HFF-Myc (cell line): ENCODE results near the gene FUT4.

Experiments used
- DNase-seq: peaks from one replicate; pipeline ENCODE4 v3.0.0-alpha.2; 2011; ENCODE audit warnings: low read depth; ENCODE audit errors: extremely low read depth
- H3K4me3 ChIP-seq: replicated peaks from 2 replicates; pipeline ENCODE4 v1.5.1; 2011; ENCODE audit warnings: low read depth, mild to moderate bottlenecking, control low read depth, low read length
- TF ChIP-seq, protein P1 (sequence below): IDR thresholded peaks from 2 replicates; pipeline ENCODE4 v1.5.1; 2012; ENCODE audit warnings: mild to moderate bottlenecking, low read depth, low read length, control low read depth; ENCODE audit errors: missing control alignments

The FUT4 gene

DNA sequence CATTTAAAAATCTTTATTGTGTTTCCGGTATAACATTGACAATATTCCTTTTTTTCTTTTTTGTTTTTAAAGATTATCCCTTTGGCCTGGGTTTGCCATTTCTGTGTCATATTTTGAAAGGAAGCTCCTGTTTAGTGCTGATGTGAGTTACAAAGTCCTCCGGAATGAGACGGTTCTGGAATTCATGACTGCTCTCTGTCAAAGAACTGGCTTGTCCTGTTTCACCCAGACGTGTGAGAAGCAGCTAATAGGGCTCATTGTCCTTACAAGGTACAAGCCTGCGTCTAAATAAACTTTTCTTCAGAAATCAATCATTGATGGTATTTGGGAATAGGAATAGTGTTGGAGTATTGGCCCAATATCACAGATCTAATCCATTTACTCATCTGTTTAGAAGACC, 43.3 kb downstream of the FUT4 start:
- no peak overlapping the region for H3K4me3 ChIP-seq
- DNase-seq: no peak
- TF ChIP-seq, protein P1, sequence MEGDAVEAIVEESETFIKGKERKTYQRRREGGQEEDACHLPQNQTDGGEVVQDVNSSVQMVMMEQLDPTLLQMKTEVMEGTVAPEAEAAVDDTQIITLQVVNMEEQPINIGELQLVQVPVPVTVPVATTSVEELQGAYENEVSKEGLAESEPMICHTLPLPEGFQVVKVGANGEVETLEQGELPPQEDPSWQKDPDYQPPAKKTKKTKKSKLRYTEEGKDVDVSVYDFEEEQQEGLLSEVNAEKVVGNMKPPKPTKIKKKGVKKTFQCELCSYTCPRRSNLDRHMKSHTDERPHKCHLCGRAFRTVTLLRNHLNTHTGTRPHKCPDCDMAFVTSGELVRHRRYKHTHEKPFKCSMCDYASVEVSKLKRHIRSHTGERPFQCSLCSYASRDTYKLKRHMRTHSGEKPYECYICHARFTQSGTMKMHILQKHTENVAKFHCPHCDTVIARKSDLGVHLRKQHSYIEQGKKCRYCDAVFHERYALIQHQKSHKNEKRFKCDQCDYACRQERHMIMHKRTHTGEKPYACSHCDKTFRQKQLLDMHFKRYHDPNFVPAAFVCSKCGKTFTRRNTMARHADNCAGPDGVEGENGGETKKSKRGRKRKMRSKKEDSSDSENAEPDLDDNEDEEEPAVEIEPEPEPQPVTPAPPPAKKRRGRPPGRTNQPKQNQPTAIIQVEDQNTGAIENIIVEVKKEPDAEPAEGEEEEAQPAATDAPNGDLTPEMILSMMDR: no peak

DNA sequence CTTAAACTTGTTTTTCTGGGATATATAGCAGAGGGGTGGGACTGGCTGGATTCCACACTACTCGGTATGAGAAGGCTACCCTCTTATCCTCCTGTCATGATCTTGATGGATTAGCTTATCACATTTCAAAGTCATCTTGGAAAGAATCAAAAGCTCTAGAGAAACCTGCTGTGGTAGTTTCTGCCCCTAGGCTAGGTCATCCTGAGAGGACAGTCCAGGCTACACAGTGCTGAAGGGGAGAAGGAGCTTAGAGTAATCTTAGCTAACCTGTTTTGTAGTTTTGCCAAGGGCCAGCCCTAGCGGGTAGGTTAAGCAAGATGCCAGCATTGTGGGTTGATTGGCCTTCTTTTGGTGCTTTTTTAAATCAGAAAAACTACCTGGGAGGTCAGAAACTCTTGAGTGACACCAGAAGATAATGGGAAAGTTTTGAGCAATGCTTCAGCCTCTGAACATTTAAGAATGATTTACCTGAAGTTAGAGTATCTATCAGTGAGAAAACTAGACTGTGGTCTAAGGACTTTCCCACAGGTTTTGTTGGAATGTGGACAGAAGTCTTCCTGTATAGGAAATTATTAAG, 44.7 kb downstream of the FUT4 start:
- DNase-seq: no peak
- no peak overlapping the region for H3K4me3 ChIP-seq
- TF ChIP-seq, protein P1: no peak

DNA sequence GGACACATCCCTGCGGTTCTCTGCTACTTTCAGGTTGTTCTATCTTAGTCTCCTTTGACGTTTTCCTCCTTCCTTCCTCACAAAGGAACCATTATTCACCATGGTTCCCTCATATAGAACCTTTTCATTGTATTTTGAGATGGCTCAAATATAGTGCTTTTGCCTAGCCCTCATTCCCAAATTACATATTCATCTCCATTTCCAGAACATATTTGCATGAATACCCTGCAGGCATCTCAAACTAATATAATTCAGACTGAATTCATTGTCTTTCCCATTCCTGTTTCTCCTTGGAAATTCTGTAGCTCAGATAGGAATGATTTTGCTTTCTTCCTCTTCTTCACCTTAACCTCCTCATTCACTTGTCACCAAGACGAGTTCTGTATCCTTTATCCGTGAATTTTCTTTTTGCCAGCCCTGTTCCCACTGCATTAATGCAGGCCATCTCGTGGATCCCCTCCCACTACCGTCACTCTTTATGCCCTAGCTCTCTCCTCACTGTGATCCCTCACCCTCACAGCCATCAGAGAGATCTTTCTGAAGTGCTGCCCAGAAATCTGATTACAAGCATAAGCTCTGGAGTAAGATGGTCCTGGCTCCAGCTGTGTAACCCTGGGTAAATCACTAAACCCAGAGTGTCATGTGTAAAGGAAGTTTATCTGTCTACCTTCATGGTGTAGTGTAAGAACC, 46.8 kb downstream of the FUT4 start:
- no peak overlapping the region for H3K4me3 ChIP-seq
- TF ChIP-seq, protein P1: no peak
- DNase-seq: no peak

DNA sequence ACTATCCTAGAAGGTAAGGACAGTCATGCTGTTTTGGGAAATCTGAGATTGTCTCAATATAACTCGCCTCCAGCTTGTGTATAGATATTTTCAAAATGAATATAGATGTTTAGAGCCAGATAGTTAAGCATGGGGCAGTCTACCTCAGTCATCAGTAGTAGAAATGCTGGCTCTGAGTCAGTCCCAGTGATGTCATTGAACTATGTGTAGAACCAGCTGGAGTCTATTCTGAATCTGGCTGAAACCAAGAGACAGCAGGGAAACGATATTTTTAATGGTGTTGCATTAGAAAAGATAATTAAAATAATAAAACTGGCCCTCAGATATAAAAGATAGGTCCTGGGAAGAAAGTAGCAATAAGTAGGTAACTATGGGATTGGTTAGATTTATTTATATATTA, 49.3 kb downstream of the FUT4 start:
- H3K4me3 ChIP-seq: no peak overlapping the region
- TF ChIP-seq, protein P1: no peak
- DNase-seq: no peak

DNA sequence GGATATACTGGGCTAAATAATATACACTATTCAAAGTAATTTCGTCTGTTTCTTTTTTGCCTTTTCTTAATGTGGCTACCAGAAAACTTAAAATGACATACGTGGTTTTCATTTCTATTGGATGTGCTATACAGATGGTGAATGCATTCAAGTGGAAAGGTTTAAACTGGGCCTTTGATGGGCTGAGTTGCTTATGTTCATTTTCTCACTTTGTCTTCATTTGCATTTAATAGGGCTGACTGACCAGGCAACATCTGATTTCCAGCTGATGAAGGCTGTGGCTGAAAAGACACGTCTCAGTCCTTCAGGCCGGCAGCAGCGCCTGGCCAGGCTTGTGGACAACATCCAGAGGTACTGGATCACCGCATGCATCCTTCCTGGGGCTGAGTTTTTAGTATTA, 51.4 kb downstream of the FUT4 start:
- TF ChIP-seq, protein P1: no peak

DNA sequence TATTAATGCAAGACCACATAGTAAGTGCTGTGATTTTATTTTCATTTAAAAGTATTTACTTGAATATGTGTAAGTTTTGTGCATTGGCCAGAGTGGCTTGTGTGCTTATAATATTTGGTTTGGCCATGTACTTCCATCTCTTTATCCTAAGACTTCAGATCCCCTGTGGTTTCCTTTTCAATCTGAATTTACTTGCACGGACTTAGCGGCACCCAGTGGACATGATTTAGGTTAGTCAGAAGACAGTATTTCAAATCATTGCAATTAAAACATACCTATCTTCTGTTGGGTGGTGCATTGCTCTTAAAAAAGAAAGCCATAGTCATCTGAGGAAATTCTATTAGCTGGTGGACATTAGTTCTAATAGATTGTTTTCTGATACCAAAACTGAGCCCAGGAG, 54.2 kb downstream of the FUT4 start:
- H3K4me3 ChIP-seq: no peak overlapping the region
- TF ChIP-seq, protein P1: no peak
- DNase-seq: no peak

More for the DNA sequence above, 51.4 kb downstream of the FUT4 start:
- DNase-seq: no peak
- H3K4me3 ChIP-seq: no peak overlapping the region
